ENCODE data around the gene LRSAM1.
A peak's percentile ranks its signal among the peaks of the same experiment; 100 is the strongest.

The LRSAM1 gene

GRCh38 chr9:127518091-127518856 lies 67.0 kb downstream of the LRSAM1 start:
- peak overlapping the region; percentile 98 for H3K27ac ChIP-seq (ENCODE audit: poor library complexity, severe bottlenecking)
- H3K36me3 ChIP-seq (ENCODE audit: low read depth) = peaks cover 86% of the 10 kb centered on the region
- H3K27me3 ChIP-seq (ENCODE audit: insufficient read depth, poor library complexity, severe bottlenecking) = no peaks in the 10 kb centered on the region
- peaks cover 38% of the 10 kb centered on the region for H3K4me1 ChIP-seq (ENCODE audit: insufficient read depth, poor library complexity, severe bottlenecking)
- H3K9me3 ChIP-seq (ENCODE audit: severe bottlenecking) = no peaks in the 10 kb centered on the region
- DNase-seq (ENCODE audit: low spot score) (peak; percentile 54), ATAC-seq (ENCODE audit: low read depth) (no peak)
- no peak for TF ChIP-seq CTCF (IDR thresholded peaks at IDR 0.05; ENCODE audit: poor library complexity, severe bottlenecking)
- H3K4me3 ChIP-seq (ENCODE audit: severe bottlenecking) = no peak overlapping the region

DNA sequence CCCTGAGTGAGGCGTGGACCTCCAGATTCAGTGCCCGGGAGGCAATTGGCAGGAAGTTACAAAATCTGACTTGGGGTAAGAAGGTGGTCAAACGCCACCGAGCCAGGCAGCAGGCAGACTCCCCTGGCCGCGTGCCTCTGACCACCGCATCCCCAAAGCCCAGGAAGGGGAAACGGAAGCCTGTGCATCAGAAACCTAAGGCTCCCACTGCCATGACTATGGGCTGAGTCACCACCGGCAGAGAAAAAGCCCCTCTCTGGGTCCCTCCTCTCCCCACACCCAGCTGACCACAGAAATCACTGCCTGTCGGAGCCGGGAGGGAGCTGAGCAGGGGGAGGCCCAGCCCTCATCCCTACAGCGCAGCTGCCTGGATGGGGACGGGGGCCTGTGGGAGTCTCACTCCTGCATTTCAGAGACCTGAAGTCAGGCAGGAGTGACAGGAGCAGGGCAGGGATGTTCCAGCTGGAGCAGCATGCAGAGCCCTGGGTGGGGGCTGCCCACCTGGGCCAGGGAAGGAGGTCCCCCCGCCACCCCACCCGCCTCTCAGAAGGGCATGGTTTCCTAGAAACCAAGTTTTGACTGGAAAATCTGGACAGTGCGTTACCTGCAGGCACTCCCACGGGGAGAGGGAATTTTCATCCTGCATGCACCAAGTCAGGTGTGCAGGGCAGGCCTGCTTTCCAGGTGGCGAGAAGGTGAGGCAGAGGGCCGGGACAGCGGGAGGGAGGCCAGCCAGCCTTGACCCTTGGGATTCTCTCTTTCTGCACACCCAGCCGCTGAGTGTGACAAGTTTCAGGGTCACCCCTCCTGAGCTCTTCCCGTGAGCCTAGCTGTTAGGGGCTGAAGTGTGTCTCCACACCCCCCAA lies 68.2 kb downstream of the LRSAM1 start:
- ATAC-seq (ENCODE audit: low read depth) (peak; percentile 87), DNase-seq (ENCODE audit: low spot score) (peak; percentile 97)
- no peak overlapping the region for H3K4me3 ChIP-seq (ENCODE audit: severe bottlenecking)
- peaks cover 86% of the 10 kb centered on the region for H3K36me3 ChIP-seq (ENCODE audit: low read depth)
- H3K4me1 ChIP-seq (ENCODE audit: insufficient read depth, poor library complexity, severe bottlenecking) = peaks cover 44% of the 10 kb centered on the region
- peak overlapping the region; percentile 98 for H3K27ac ChIP-seq (ENCODE audit: poor library complexity, severe bottlenecking)
- H3K9me3 ChIP-seq (ENCODE audit: severe bottlenecking) = peaks cover 3% of the 10 kb centered on the region
- H3K27me3 ChIP-seq (ENCODE audit: insufficient read depth, poor library complexity, severe bottlenecking) = no peaks in the 10 kb centered on the region
- TF ChIP-seq CTCF (IDR thresholded peaks at IDR 0.05; ENCODE audit: poor library complexity, severe bottlenecking) = no peak

- no peaks in the 10 kb centered on the region for H3K27me3 ChIP-seq (ENCODE audit: insufficient read depth, poor library complexity, severe bottlenecking)
- peak; percentile 6; the same call in 1 of the 3 replicates for ATAC-seq (ENCODE audit: low read depth)
- H3K4me1 ChIP-seq (ENCODE audit: insufficient read depth, poor library complexity, severe bottlenecking) = peaks cover 48% of the 10 kb centered on the region
- no peak for TF ChIP-seq CTCF (IDR thresholded peaks at IDR 0.05; ENCODE audit: poor library complexity, severe bottlenecking)
- H3K36me3 ChIP-seq (ENCODE audit: low read depth) = peaks cover 88% of the 10 kb centered on the region
- H3K27ac ChIP-seq (ENCODE audit: poor library complexity, severe bottlenecking) = peak overlapping the region; percentile 98
- H3K9me3 ChIP-seq (ENCODE audit: severe bottlenecking) = peaks cover 3% of the 10 kb centered on the region
- no peak overlapping the region for H3K4me3 ChIP-seq (ENCODE audit: severe bottlenecking)
- peak; percentile 61 for DNase-seq (ENCODE audit: low spot score)
These were observed 69.9 kb downstream of the LRSAM1 start for GRCh38 chr9:127520941-127521918.

GRCh38 chr9:127521919-127522304 lies 70.6 kb downstream of the LRSAM1 start:
- H3K36me3 ChIP-seq (ENCODE audit: low read depth) = peaks cover 88% of the 10 kb centered on the region
- TF ChIP-seq CTCF (IDR thresholded peaks at IDR 0.05; ENCODE audit: poor library complexity, severe bottlenecking) = no peak
- peaks cover 3% of the 10 kb centered on the region for H3K9me3 ChIP-seq (ENCODE audit: severe bottlenecking)
- peak overlapping the region; percentile 98 for H3K27ac ChIP-seq (ENCODE audit: poor library complexity, severe bottlenecking)
- H3K4me3 ChIP-seq (ENCODE audit: severe bottlenecking) = no peak overlapping the region
- ATAC-seq (ENCODE audit: low read depth) (peak; percentile 8; the same call in 1 of the 3 replicates), DNase-seq (ENCODE audit: low spot score) (peak; percentile 67)
- peaks cover 48% of the 10 kb centered on the region for H3K4me1 ChIP-seq (ENCODE audit: insufficient read depth, poor library complexity, severe bottlenecking)
- H3K27me3 ChIP-seq (ENCODE audit: insufficient read depth, poor library complexity, severe bottlenecking) = no peaks in the 10 kb centered on the region
